Activated T-helper 17 cell treated with anti-CD3 and anti-CD28 coated beads, Interleukin-2, amount 50 U/mL, for 72 hours (primary cell): Measurements from ENCODE around the gene FBXL7. TPM values are rescaled to one million over a fixed set of nuclear protein-coding genes. Genes with fewer than 3 reads are reported as not detected.

Experiments used
- ATAC-seq: fragments of 150-1000 bp; cut with Tn5 transposase; replicated peaks from 2 replicates; pipeline ENCODE4 v1.10.0; 2021; ENCODE audit warnings: mild to moderate bottlenecking, moderate library complexity
- H3K27ac Mint-ChIP-seq: one replicate; pipeline ENCODE4 v1.8.0; 2022; ENCODE audit warnings: mixed read lengths
- H3K27me3 Mint-ChIP-seq: one replicate; pipeline ENCODE4 v1.8.0; 2022; ENCODE audit warnings: mixed read lengths
- H3K36me3 Mint-ChIP-seq: one replicate; pipeline ENCODE4 v1.8.0; 2022; ENCODE audit warnings: low read depth, mild to moderate bottlenecking, mixed read lengths
- H3K4me1 Mint-ChIP-seq: one replicate; pipeline ENCODE4 v1.8.0; 2022; ENCODE audit warnings: mixed read lengths
- H3K4me3 Mint-ChIP-seq: one replicate; pipeline ENCODE4 v1.8.0; 2022; ENCODE audit warnings: mild to moderate bottlenecking, mixed read lengths
- H3K9me3 Mint-ChIP-seq: one replicate; pipeline ENCODE4 v1.8.0; 2022; ENCODE audit warnings: mixed read lengths
- total RNA-seq, 2 donors: library from RNA; stranded (reverse); gene quantifications; one replicate each; pipeline ENCODE4 v1.2.3, GENCODE V29; 2022

The FBXL7 gene
- total RNA-seq, 2 donors from 2014 or later: not detected

DNA sequence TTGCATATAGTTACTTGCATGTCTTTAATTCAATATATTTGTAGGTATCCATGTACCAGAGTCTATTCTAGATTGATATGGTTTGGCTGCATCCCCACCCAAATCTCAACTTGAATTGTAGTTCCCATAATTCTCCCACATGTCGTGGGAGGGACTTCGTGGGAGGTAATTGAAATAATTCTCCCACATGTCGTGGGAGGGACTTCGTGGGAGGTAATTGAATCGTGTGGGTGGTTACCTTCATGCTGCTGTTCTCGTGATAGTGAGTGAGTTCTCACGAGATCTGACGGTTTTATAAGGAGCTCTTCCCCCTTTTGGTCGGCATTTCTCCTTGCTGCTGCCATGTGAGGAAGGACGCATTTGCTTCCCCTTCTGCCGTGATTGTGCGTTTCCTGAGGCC, 16.5 kb downstream of the FBXL7 start:
- H3K9me3 Mint-ChIP-seq: peaks cover 14% of the 10 kb centered on the region
- no peak overlapping the region for H3K27ac Mint-ChIP-seq
- no peaks in the 10 kb centered on the region for H3K36me3 Mint-ChIP-seq
- no peak for ATAC-seq
- no peaks in the 10 kb centered on the region for H3K27me3 Mint-ChIP-seq
- no peaks in the 10 kb centered on the region for H3K4me1 Mint-ChIP-seq
- H3K4me3 Mint-ChIP-seq: no peak overlapping the region

DNA sequence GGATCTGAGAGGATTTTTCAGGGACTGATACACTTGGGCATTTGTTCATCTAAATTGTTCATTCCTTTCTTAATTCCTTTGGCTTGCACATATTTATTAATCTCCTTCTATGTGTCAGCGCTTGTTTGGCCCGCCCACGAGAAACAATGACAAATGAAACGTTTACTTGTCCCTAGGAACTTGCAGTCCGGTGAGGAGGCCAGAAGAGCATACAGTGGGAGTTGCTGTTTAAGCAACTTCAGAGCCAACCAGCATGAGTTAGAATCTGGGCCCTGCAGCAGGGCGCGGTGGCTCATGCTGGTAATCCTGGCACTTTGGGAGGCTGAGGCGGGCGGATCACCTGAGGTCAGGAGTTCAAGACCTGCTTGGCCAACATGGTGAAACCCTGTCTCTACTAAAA, 18.8 kb downstream of the FBXL7 start:
- H3K27me3 Mint-ChIP-seq: no peaks in the 10 kb centered on the region
- H3K4me1 Mint-ChIP-seq: no peaks in the 10 kb centered on the region
- no peak overlapping the region for H3K27ac Mint-ChIP-seq
- no peaks in the 10 kb centered on the region for H3K36me3 Mint-ChIP-seq
- H3K4me3 Mint-ChIP-seq: no peak overlapping the region
- peaks cover 14% of the 10 kb centered on the region for H3K9me3 Mint-ChIP-seq
- ATAC-seq: no peak

GRCh38 chr5:15520856-15521255, 20.9 kb downstream of the FBXL7 start:
- H3K4me3 Mint-ChIP-seq: no peak overlapping the region
- peaks cover 16% of the 10 kb centered on the region for H3K9me3 Mint-ChIP-seq
- no peaks in the 10 kb centered on the region for H3K27me3 Mint-ChIP-seq
- ATAC-seq: no peak
- H3K4me1 Mint-ChIP-seq: no peaks in the 10 kb centered on the region
- no peaks in the 10 kb centered on the region for H3K36me3 Mint-ChIP-seq
- no peak overlapping the region for H3K27ac Mint-ChIP-seq

DNA sequence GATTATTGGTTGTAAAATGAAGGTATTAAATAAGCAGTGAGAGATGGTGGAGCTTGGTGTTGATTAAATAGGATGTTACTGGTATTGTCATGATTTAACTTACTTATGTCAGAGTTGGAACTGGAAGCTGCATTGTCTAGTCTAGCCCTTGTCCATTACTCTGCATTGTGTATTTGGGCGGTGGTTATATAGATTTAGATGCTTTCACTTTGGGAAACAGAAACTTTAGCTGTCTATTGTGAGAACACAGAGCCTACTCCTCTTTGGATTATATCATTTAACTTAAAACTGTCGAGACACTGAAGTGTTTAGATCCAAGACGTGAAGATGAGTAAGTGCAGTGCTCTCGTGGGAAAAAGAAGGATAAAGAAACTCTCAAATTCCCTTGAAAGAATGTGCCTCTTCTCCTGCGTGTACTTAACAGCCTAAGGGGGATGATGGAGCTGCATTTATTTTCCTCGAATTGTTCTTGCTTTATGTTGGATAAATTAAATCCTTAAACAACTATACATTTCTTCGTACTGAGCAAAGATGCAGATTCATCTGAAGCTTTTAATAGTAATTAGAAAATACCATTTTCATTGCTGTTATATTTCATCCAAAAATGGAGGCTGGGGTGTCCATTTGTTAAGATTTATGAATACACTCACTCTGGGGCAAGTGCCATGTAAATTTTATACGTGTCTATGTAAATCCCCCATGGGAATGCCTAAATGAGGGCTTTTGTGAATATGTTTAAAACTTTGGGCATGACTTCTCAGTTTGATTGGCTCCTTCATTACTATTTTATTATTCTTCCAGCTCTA, 21.6 kb downstream of the FBXL7 start:
- H3K36me3 Mint-ChIP-seq: no peaks in the 10 kb centered on the region
- no peaks in the 10 kb centered on the region for H3K27me3 Mint-ChIP-seq
- H3K4me3 Mint-ChIP-seq: no peak overlapping the region
- no peaks in the 10 kb centered on the region for H3K4me1 Mint-ChIP-seq
- ATAC-seq: no peak
- H3K9me3 Mint-ChIP-seq: peaks cover 15% of the 10 kb centered on the region
- no peak overlapping the region for H3K27ac Mint-ChIP-seq

DNA sequence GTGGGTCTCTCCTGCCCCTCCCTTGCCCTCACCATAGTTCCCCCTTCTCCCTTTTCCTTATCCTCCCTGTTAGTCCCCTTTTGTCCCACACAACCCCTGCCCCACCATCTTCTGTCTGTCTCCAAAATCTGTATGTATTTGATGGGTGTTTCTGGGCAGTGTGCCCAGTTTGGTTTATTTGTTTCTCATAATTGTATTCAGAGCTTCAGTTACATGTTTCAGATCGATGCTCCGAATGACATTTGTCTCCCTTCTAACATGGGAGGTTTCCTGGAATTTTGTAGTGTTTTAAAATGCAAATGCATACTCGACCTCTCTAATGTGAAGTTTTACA, 22.2 kb downstream of the FBXL7 start:
- no peaks in the 10 kb centered on the region for H3K27me3 Mint-ChIP-seq
- no peak overlapping the region for H3K4me3 Mint-ChIP-seq
- no peak for ATAC-seq
- H3K9me3 Mint-ChIP-seq: peaks cover 15% of the 10 kb centered on the region
- no peaks in the 10 kb centered on the region for H3K36me3 Mint-ChIP-seq
- no peaks in the 10 kb centered on the region for H3K4me1 Mint-ChIP-seq
- no peak overlapping the region for H3K27ac Mint-ChIP-seq

DNA sequence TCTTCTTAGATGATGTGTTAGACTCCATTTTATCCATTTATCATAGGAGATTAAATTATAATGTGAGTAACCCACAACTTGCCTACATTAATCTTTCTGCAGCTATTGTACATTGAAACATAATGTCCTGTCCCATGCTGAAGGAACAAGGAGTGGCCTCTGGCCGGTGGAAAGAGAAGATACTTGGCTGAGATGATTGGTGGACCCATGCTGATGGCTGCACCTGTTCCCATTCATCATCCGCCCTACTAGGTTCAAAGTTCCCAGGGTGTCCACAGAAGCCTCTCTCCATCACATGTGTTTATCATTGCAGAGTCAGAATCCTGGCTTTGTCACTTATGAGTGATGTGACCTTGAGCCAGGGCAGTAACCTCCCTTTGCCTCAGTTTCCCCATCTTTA, 24.7 kb downstream of the FBXL7 start:
- Mint-ChIP-seq H3K27ac (no peak overlapping the region), H3K9me3 (peaks cover 9% of the 10 kb centered on the region), H3K4me1 (no peaks in the 10 kb centered on the region), H3K36me3 (no peaks in the 10 kb centered on the region), H3K4me3 (no peak overlapping the region), H3K27me3 (no peaks in the 10 kb centered on the region)
- no peak for ATAC-seq

DNA sequence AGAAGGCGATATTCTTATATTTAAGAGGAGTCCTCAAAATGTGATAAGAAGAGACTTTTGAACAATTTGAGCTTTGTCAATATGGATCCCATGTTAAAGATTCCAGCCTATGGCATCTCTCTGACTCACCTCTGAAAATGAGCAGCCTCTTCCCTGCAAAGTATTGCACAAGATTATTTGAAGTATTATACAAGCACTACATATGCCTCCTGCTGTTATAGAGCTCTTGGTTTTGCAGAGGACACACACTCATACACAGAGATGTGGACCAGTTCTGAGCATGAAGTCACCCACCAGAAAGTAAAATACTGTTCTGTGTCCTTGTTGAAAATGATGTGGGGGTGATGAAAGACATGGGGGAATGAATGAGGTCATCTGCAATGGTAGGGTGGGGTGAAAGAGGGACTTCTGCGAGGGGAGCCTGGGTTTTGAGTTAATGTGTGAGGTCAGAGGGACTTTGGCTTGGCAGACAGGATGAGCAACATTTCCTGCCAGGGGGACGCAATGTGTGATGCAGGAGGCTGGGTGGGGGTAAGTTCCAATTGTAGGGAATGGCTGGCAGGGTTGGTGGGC, 25.8 kb downstream of the FBXL7 start:
- Mint-ChIP-seq H3K4me3 (no peak overlapping the region), H3K36me3 (no peaks in the 10 kb centered on the region), H3K27ac (no peak overlapping the region), H3K27me3 (no peaks in the 10 kb centered on the region), H3K9me3 (peaks cover 8% of the 10 kb centered on the region), H3K4me1 (no peaks in the 10 kb centered on the region)
- no peak for ATAC-seq

DNA sequence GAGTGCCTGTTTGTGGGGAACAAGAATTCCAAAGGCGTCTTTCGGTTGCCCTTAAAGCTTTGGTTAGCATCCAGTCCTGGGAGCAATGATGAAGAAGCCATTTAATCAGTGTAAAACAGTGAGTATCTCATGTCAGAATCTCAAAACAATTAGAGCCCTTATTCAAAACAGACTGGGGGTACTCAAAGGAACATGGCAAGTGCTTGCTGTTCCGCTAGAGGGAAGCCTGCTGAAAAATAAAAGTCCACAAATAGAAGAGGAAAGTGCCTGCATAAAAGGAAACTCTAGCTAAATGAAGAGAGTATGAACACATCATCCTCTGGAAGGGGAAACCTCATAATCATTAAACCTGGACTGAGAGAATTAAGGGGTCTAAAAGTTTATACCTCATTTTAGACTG, 26.4 kb downstream of the FBXL7 start:
- no peak for ATAC-seq

DNA sequence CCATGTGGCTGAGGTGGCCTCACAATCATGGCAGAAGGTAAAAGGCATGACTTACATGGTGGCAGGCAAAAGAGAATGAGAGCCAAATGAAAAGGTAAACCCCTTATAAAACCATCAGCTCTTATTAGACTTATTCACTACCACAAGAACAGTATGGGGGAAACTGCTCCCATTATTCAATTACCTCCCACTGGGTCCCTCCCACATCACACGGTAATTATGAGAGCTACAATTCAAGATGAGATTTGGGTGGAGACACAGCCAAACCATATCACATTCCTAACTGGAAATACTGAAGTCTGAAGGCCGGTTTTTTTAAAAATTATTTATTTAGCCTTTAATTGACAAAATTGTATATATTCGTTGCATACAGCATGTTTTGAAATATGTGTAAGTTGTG, 28.5 kb downstream of the FBXL7 start:
- H3K4me1 Mint-ChIP-seq: no peaks in the 10 kb centered on the region
- no peak overlapping the region for H3K27ac Mint-ChIP-seq
- no peaks in the 10 kb centered on the region for H3K36me3 Mint-ChIP-seq
- H3K27me3 Mint-ChIP-seq: no peaks in the 10 kb centered on the region
- no peak overlapping the region for H3K4me3 Mint-ChIP-seq
- H3K9me3 Mint-ChIP-seq: peaks cover 16% of the 10 kb centered on the region
- no peak for ATAC-seq

More for the DNA sequence above, 26.4 kb downstream of the FBXL7 start:
- Mint-ChIP-seq H3K9me3 (peaks cover 8% of the 10 kb centered on the region), H3K27ac (no peak overlapping the region), H3K36me3 (no peaks in the 10 kb centered on the region), H3K4me3 (no peak overlapping the region), H3K4me1 (no peaks in the 10 kb centered on the region), H3K27me3 (no peaks in the 10 kb centered on the region)

- no peaks in the 10 kb centered on the region for H3K4me1 Mint-ChIP-seq
- no peak overlapping the region for H3K27ac Mint-ChIP-seq
- ATAC-seq: no peak
- no peaks in the 10 kb centered on the region for H3K27me3 Mint-ChIP-seq
- H3K4me3 Mint-ChIP-seq: no peak overlapping the region
- no peaks in the 10 kb centered on the region for H3K36me3 Mint-ChIP-seq
- H3K9me3 Mint-ChIP-seq: peaks cover 16% of the 10 kb centered on the region
Observed at GRCh38 chr5:15529013-15529412, 29.0 kb downstream of the FBXL7 start.

- no peak for ATAC-seq
- Mint-ChIP-seq H3K4me3 (no peak overlapping the region), H3K36me3 (no peaks in the 10 kb centered on the region), H3K27ac (no peak overlapping the region), H3K4me1 (no peaks in the 10 kb centered on the region), H3K27me3 (no peaks in the 10 kb centered on the region), H3K9me3 (peaks cover 16% of the 10 kb centered on the region)
Observed at GRCh38 chr5:15529821-15530220, 29.8 kb downstream of the FBXL7 start.

- H3K4me1 Mint-ChIP-seq: no peaks in the 10 kb centered on the region
- H3K36me3 Mint-ChIP-seq: no peaks in the 10 kb centered on the region
- H3K27ac Mint-ChIP-seq: no peak overlapping the region
- no peaks in the 10 kb centered on the region for H3K27me3 Mint-ChIP-seq
- no peak for ATAC-seq
- H3K4me3 Mint-ChIP-seq: no peak overlapping the region
- peaks cover 11% of the 10 kb centered on the region for H3K9me3 Mint-ChIP-seq
Observed at GRCh38 chr5:15533129-15533893, 33.3 kb downstream of the FBXL7 start.

GRCh38 chr5:15535938-15536337, 36.0 kb downstream of the FBXL7 start:
- no peak for ATAC-seq
- H3K9me3 Mint-ChIP-seq: peaks cover 7% of the 10 kb centered on the region
- H3K4me3 Mint-ChIP-seq: no peak overlapping the region
- no peaks in the 10 kb centered on the region for H3K27me3 Mint-ChIP-seq
- H3K27ac Mint-ChIP-seq: no peak overlapping the region
- no peaks in the 10 kb centered on the region for H3K4me1 Mint-ChIP-seq
- H3K36me3 Mint-ChIP-seq: no peaks in the 10 kb centered on the region

DNA sequence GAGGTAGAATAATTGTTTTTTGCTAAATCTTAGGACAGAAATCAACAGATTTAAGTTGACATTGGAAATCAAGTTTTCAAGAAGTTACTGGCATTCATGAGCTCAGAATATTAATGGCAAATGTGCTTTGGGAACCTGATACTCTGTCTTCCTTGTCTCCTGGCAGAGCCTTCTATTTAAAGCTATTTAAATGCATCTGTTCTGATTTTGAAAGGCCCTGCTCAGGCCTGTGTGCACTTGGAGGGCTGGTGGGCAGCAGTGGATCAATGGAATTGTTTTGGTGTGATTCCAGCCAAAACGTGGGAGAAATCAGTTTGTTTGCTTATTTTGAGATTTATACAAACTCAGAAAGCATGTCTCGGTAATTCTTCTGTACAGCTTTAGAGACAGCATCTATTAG, 38.5 kb downstream of the FBXL7 start:
- Mint-ChIP-seq H3K36me3 (no peaks in the 10 kb centered on the region), H3K4me3 (no peak overlapping the region), H3K4me1 (no peaks in the 10 kb centered on the region), H3K9me3 (peaks cover 5% of the 10 kb centered on the region), H3K27ac (no peak overlapping the region), H3K27me3 (no peaks in the 10 kb centered on the region)
- ATAC-seq: no peak

GRCh38 chr5:15539951-15540350, 40.0 kb downstream of the FBXL7 start:
- no peak overlapping the region for H3K27ac Mint-ChIP-seq
- H3K36me3 Mint-ChIP-seq: no peaks in the 10 kb centered on the region
- H3K4me1 Mint-ChIP-seq: no peaks in the 10 kb centered on the region
- no peaks in the 10 kb centered on the region for H3K27me3 Mint-ChIP-seq
- ATAC-seq: no peak
- H3K9me3 Mint-ChIP-seq: peaks cover 5% of the 10 kb centered on the region
- H3K4me3 Mint-ChIP-seq: no peak overlapping the region
